Eye (tissue), 1 donor: ENCODE data around the gene CELA1.
"Not testable (repeated sequence)": the region's sequence is repeated elsewhere in the genome, so short reads cannot be mapped to it uniquely, and the experiment has no call there.

Experiments used
- DNase-seq: peaks from one replicate; pipeline ENCODE4 v3.0.0-alpha.2; 2015

Gene CELA1

DNA sequence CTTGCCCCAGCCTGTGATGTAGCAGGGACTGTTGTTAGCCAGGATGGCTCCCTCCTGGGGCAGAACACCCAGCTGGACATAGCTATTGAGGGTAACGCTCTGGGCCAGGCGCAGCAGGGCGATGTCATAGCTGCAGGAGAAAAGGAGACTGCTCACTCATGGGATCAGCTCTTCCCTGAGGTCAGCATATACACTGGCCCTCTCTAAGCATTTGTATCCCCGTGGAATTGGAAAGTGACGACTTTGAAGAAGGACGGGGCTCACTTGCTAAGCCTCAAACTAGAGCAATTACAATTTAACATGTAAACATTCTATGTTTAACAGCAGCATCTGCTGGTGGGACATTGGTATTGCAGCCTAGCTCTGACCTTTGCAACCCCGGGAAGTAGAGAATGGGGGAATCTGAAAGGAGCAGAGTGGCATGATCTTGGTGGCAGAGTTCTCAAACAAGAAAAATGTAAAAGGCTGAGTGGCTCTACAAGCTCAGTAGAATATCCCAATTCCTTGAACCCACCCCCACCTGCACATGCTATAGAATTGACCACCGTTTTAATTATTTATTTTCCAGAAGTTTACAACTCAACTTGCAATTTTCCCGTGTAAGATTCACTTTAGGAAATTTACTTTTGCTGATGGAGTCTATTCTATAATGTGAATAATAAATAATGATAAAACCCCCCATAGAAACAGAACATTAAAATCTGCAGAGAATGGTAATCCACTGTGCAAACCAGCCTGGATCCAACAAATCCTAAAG is 5.0 kb downstream of the CELA1 start:
- DNase-seq = peak; percentile 92

- no peak for DNase-seq
Observed at GRCh38 chr12:51339750-51340149, 6.7 kb downstream of the CELA1 start.

- DNase-seq = not testable (repeated sequence)
Observed at GRCh38 chr12:51337336-51337735, 9.1 kb downstream of the CELA1 start.

DNA sequence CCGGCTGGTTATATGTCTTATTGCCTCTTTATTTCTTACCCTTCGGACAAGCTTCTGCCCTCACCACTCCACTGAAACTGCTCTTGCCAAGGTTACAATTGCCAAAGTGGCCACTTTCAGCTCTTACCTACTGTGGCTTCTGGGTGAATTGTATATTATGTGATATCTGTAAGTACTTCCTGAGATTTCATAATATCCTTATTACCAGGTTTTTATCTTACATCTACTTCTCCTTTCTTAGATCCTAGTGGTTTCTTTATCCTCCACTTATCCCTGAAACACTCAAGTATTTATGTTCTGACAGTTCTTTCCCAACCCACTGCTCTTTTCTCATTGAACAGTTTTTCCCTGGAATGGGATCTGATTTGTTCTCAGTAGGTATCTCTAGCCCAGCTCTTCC is 10.5 kb downstream of the CELA1 start:
- no peak for DNase-seq

- no peak for DNase-seq
Observed at GRCh38 chr12:51334764-51335163, 11.7 kb downstream of the CELA1 start.

GRCh38 chr12:51333536-51333935 is 12.9 kb downstream of the CELA1 start:
- peak; percentile 10 for DNase-seq

- no peak for DNase-seq
Observed at GRCh38 chr12:51330186-51330585, 16.3 kb downstream of the CELA1 start.

- DNase-seq = no peak
Observed at GRCh38 chr12:51329742-51330141, 16.7 kb downstream of the CELA1 start.

DNA sequence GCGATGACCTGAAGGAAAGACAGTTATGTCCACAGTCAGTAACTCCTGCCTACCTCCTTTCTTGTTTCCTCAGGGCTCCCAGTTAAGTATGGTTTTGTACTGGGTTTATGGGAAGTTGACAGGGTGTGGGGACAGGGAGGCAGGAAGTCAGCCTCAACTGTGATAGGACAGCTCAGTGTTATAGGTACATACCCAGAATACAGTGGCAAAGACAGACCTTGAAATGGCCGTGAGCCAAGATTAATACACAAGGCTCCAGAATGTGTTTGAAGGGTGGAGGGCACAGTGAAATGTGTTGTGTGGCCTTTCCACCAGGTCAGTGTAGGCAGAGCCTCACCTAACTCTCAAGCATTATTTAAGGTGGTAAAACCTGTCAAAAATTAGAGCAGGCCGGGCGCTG is 17.9 kb downstream of the CELA1 start:
- DNase-seq = no peak

DNA sequence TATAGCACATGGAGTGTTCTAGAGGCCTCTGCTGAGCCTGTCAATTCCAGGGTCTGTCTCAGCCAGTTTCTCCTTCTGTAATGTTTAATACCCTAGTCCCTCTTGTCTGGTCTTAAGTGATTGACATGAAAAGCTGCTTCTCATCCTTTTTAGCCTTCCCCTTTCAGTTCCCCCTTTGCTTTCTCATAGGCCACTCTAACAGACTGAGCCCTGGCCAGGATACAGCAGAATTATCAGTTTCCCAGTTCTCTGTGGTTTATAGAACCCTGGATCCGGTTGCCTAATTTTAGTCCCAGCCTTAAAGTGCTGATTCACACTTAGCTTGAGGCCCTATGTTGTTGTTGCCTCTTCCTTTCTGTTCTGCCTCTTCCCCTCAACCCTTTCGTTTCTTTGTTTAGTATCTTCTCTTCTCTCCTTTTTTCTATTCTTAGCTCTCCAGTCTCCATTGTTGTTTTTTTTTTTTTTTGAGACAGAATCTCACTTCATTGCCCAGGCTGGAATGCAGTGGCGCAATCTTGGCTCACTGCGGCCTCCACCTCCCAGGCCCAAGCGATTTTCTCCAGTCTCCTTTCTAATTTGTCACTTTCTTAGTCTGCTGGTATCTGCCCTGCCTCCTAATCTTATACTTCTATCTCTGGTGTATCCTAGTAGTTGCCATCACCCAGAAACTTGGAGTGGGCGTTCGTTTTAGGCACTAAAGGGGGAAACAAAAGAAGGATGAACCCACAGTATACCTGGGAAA is 19.6 kb downstream of the CELA1 start:
- no peak for DNase-seq

- DNase-seq = no peak
Observed at GRCh38 chr12:51324953-51325352, 21.5 kb downstream of the CELA1 start.

- no peak for DNase-seq
Observed at GRCh38 chr12:51323966-51324895, 22.2 kb downstream of the CELA1 start, which contains the start of gene BIN2. Gene BIN2, minus strand, starts transcription at chr12:51324174. Its CDS starts 72 bp downstream, at chr12:51324102.

DNA sequence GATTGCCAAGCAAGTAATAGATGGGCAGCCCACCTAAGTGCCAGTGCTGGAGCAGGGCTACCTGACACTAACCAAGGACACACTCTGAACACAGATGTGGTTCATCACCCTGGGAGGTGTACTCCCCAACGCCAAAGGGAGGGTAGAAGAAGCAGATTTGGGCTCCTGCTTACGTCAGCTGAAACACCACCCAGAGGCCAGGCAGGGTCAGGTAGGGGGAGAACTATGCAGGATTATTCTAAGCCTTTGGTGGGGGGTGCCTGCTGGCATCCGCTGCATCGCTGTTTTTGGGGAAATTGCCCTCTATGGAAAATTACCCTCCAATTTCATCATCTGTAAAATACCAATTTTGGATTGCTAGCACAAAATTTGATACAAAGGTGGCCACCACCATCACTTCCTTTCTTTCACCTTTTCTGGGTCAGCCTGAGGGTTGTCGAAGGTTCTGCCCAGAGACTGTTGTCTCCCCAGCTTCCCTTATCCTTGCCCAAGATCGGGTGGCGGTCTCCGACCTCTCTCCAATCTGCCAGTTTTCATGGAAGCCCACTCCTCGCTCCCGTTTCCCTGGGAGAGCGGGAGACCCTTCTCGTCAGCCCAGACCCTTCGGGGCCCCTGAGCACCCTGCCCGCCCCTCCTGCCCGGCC is 23.0 kb downstream of the CELA1 start:
- DNase-seq = no peak

DNA sequence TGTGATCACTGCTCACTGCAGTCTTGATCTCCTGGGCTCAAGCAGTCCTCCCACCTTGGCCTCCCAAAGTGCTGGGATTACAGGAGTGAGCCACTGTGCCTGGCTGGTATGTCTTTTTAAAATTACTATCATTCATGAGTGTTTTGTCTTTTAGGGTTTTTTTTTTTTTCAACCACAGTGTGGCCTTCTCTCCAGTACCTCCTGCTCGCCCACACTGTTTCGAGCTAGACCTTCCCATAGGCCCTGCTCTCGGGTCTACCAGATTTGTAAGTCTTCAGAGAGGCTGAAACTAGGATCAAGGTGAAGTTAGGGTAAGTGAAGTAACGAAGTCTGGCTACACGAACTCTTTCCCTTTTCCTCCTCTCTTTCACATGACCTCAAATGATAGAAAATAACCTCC is 24.0 kb downstream of the CELA1 start:
- DNase-seq = no peak

DNA sequence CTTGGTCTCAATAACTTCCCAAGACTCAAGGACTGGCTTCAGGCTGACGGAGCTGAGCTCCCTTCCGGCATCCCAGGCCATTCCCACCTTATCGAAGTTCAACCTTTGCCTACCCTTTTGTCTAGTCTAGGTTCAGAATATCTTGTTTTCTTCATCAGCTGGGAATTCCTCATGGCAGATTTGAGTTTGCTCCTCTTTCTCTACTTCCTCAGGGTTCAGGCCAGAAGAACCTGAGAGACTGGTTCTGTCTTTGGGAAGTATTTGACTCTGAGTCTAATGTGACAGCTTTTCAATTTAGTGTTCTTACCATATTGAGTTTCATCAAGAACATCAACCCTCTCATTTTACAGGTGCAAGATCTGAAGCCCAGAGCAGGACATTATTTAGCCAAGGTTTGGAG is 24.6 kb downstream of the CELA1 start:
- DNase-seq = no peak

GRCh38 chr12:51320695-51321320 is 25.7 kb downstream of the CELA1 start:
- DNase-seq = peak; percentile 58

GRCh38 chr12:51320311-51320694 is 26.2 kb downstream of the CELA1 start:
- DNase-seq = no peak

DNA sequence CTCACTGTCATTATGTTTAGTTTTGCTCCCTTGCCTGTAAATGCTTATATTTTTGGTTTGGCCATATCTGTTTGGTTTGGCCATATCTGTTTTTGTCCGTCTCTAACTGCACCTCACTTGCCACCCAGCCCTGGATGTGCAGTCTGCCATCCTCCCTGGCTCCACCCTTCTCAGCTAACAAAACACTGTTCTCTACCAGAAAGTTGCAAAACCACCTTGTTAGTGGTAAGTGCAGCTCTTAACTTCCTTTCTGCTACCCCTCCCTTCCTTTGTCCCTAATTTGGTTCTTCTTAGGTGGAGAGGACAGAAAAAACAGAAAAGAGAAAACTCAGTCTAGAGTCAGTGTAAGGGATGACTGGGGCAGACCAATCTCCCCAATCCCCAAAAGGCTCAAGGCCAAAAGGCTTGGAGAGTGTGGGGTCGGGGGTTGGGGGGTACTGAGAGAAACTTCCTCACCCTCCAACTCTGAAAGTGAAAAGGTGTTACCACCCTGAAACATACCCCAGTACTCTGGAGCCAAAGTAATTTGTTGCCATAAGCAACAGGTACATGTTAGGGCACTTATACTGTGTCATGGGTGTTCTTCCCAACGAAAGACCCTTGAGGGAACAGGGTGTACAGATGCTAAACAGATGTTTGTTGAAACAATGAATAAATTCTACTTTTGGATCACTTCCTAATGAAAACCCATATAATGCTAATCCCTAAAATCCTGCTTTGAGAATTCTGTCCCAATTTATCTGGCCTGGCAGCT is 27.5 kb downstream of the CELA1 start:
- no peak for DNase-seq

- DNase-seq = not testable (repeated sequence)
Observed at GRCh38 chr12:51318057-51318806, 28.2 kb downstream of the CELA1 start.

DNA sequence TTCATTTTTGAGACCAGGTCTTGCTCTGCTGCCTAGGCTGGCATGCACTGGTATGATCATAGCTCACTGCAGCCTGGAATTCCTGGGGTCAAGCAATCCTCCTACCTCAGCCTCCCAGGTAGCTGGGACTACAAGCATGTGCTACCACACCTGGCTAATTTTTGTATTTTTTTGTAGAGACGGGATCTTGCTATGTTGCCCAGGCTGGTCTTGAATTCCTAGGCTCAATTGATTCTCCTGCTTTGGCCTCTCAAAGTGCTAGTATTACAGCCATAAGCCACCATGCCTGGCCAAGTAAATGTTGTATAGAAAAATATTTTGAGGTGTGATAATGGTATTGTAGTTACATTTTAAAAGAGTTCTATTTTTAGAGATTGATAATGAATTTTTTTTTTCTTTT is 35.1 kb downstream of the CELA1 start:
- no peak for DNase-seq
